ENCODE measurements around the gene CASZ1. TPM values are rescaled to one million over a fixed set of nuclear protein-coding genes. Genes with fewer than 3 reads are reported as not detected.

The CASZ1 gene
- total RNA-seq, 3 donors from 2014 or later (not counting 1 experiment from before 2014, with no cell fraction given): 55.9 to 83.0 (median 70.6) TPM

DNA sequence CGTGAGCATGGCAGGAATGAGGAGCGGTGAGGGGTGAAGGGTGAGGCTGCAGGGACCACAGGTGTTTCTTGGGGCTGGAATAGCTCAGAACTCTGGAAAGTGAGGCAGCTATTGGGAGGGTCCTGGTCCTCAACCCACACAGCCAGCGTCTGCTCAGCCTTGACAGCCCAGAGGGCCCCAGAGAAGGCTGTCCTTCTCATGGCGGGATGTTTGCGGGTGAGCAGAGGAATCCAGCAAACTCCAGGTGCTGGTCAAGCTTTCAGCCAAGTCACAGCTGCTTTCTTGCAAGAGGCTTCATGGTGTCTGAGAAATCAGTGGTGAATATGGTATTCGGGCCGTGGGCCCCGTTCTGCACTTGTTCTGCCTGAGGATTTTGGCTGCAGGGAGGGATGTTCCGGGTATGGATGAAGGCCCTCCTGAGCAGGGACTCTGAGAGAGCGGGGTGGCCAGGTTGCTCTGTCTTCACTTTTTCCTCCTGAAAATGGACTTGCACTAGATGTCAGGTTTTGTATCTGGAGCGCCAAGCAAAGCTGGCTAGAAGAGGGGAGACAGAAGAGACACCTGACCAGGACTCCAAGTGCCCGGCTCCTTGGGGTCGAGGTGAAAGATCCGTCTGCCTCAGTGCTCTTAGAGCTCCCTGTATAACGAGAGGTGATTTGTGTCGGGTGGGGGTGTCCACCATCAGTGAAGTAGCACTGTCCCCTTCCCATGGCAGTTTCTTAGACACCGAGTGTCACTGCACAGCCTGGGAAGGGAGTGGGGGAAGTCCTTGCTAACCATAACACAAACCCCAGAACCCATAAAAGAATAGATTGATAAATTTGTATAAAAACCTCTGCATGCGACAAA is 181.8 kb downstream of the CASZ1 start:
- peaks cover 10% of the 10 kb centered on the region in 2 donors for H3K4me1 Mint-ChIP-seq
- Histone ChIP-seq H3K9me3 (ENCODE audit: control insufficient read depth, insufficient read depth, low read length) (no peaks in the 10 kb centered on the region), H3K27ac (ENCODE audit: low read length) (no peak overlapping the region), H3K36me3 (ENCODE audit: control insufficient read depth, insufficient read depth, low read length) (no peaks in the 10 kb centered on the region), H3K27me3 (ENCODE audit: control insufficient read depth, insufficient read depth, low read length) (no peaks in the 10 kb centered on the region), H3K4me1 (ENCODE audit: control insufficient read depth, insufficient read depth, low read length) (no peaks in the 10 kb centered on the region), H3K4me3 (ENCODE audit: low read length) (no peak overlapping the region)
- no peak overlapping the region for H3K4me3 Mint-ChIP-seq
- DNase-seq (no peak), ATAC-seq (no peak)
- H3K36me3 Mint-ChIP-seq: no peaks in the 10 kb centered on the region
- no peaks in the 10 kb centered on the region for H3K27me3 Mint-ChIP-seq (ENCODE audit: low read depth in 2 of 2)
- H3K27ac Mint-ChIP-seq: no peak overlapping the region
- intact Hi-C loops (cut with micrococcal nuclease): no loop called here
- TF ChIP-seq, protein P1, sequence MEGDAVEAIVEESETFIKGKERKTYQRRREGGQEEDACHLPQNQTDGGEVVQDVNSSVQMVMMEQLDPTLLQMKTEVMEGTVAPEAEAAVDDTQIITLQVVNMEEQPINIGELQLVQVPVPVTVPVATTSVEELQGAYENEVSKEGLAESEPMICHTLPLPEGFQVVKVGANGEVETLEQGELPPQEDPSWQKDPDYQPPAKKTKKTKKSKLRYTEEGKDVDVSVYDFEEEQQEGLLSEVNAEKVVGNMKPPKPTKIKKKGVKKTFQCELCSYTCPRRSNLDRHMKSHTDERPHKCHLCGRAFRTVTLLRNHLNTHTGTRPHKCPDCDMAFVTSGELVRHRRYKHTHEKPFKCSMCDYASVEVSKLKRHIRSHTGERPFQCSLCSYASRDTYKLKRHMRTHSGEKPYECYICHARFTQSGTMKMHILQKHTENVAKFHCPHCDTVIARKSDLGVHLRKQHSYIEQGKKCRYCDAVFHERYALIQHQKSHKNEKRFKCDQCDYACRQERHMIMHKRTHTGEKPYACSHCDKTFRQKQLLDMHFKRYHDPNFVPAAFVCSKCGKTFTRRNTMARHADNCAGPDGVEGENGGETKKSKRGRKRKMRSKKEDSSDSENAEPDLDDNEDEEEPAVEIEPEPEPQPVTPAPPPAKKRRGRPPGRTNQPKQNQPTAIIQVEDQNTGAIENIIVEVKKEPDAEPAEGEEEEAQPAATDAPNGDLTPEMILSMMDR (IDR thresholded peaks at IDR 0.05): no peak
- no peaks in the 10 kb centered on the region for H3K9me3 Mint-ChIP-seq
- 97% methylated on average over 16 of the region's 18 CpGs for WGBS (ENCODE audit: insufficient coverage)

DNA sequence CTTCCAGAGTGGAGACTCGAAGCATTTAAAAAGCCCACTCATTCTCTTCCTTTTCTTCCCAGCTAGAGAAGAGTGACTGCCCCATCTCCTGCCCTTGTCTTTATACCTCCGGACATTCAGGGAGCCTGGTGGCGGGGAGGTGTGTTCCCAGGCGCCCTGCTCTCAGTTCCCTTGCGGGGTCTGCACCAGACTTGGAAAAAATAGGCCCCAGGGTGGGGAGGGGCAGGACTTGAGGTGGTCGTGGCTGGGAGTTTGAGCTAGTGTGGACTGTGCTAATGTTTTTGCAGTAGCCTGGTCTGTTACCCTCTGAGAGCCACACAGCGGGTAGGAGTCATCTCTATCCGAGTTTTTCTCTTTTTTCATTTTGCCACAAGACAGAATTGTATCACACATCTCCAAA is 182.6 kb downstream of the CASZ1 start:
- Histone ChIP-seq H3K4me3 (ENCODE audit: low read length) (no peak overlapping the region), H3K27ac (ENCODE audit: low read length) (no peak overlapping the region), H3K9me3 (ENCODE audit: control insufficient read depth, insufficient read depth, low read length) (no peaks in the 10 kb centered on the region), H3K27me3 (ENCODE audit: control insufficient read depth, insufficient read depth, low read length) (no peaks in the 10 kb centered on the region), H3K36me3 (ENCODE audit: control insufficient read depth, insufficient read depth, low read length) (no peaks in the 10 kb centered on the region), H3K4me1 (ENCODE audit: control insufficient read depth, insufficient read depth, low read length) (no peaks in the 10 kb centered on the region)
- Mint-ChIP-seq H3K27ac (no peak overlapping the region), H3K27me3 (ENCODE audit: low read depth in 2 of 2) (no peaks in the 10 kb centered on the region), H3K9me3 (no peaks in the 10 kb centered on the region), H3K4me3 (no peak overlapping the region), H3K36me3 (no peaks in the 10 kb centered on the region), H3K4me1 (peaks cover 10% of the 10 kb centered on the region in 2 donors)
- TF ChIP-seq, protein P1 (IDR thresholded peaks at IDR 0.05): no peak
- 97% methylated on average over 8 of the region's 8 CpGs for WGBS (ENCODE audit: insufficient coverage)
- no peak for ATAC-seq
- intact Hi-C loops (cut with micrococcal nuclease): no loop called here
- DNase-seq: no peak

DNA sequence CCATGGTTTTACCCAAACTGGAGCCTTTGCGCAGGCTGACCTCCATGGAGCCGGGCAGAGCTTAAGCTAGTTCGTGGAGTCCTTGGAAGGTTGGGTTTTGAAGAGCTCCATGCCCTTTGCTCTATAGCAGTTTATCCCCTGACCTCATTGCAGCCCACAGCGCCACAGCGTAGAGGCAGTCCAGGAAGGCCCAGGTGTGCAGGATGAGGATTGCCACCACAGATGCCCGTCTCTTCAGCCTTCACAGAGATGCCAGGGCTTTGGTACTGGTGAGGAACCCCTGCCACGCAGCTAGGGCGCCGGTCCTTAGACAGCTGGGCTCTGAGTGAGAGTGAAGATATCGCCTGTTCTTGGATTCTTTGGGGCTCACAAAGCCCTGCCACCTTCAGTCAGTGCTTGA is 183.1 kb downstream of the CASZ1 start:
- Mint-ChIP-seq H3K36me3 (no peaks in the 10 kb centered on the region), H3K27ac (no peak overlapping the region), H3K27me3 (ENCODE audit: low read depth in 2 of 2) (no peaks in the 10 kb centered on the region), H3K4me1 (peaks cover 10% of the 10 kb centered on the region in 2 donors), H3K9me3 (no peaks in the 10 kb centered on the region), H3K4me3 (no peak overlapping the region)
- no peak overlapping the region for H3K27ac ChIP-seq (ENCODE audit: low read length)
- no peak overlapping the region for H3K4me3 ChIP-seq (ENCODE audit: low read length)
- no peaks in the 10 kb centered on the region for H3K27me3 ChIP-seq (ENCODE audit: control insufficient read depth, insufficient read depth, low read length)
- DNase-seq: no peak
- H3K9me3 ChIP-seq (ENCODE audit: control insufficient read depth, insufficient read depth, low read length): no peaks in the 10 kb centered on the region
- no peaks in the 10 kb centered on the region for H3K4me1 ChIP-seq (ENCODE audit: control insufficient read depth, insufficient read depth, low read length)
- 95% methylated on average over 10 of the region's 10 CpGs for WGBS (ENCODE audit: insufficient coverage)
- intact Hi-C loops (cut with micrococcal nuclease): no loop called here
- H3K36me3 ChIP-seq (ENCODE audit: control insufficient read depth, insufficient read depth, low read length): no peaks in the 10 kb centered on the region
- ATAC-seq: no peak
- TF ChIP-seq, protein P1 (IDR thresholded peaks at IDR 0.05): no peak
